Epidermal melanocyte (primary cell): ENCODE measurements around the gene ASNS.

Experiments
- DNase-seq: peaks from one replicate; pipeline ENCODE4 v3.0.0; 2011; ENCODE audit warnings: low spot score; ENCODE audit not compliant: insufficient read length

Gene ASNS

DNA sequence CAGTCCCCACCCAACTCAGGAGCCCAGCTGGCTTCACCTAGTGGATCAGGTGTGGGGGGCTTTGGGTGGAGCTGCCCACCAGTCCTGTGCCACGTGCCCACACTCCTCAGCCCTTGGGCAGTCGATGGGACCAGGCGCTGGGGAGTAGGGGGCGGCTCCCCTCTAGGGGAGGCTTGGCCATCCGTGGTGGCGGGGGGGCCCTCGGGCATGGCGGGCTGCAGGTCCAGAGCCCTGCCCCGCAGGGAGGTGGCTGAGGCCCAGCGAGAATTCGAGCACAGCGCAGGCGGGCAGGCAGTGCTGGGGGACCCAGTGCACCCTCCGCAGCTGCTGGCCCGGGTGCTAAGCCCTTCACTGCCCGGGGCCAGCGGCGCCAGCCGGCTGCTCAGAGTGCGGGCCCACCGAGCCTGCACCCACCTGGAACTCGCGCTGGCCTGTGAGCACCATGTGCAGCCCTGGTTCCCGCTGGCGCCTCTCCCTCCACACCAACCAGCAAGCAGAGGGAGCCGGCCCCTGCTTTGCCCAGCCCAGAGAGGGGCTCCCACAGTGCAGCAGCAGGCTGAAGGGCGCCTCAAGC, 29.3 kb downstream of the ASNS start:
- no peak for DNase-seq

GRCh38 chr7:97842006-97842405, 30.2 kb downstream of the ASNS start:
- no peak for DNase-seq

GRCh38 chr7:97835296-97836138, 36.7 kb downstream of the ASNS start:
- peak; percentile 30 for DNase-seq

DNA sequence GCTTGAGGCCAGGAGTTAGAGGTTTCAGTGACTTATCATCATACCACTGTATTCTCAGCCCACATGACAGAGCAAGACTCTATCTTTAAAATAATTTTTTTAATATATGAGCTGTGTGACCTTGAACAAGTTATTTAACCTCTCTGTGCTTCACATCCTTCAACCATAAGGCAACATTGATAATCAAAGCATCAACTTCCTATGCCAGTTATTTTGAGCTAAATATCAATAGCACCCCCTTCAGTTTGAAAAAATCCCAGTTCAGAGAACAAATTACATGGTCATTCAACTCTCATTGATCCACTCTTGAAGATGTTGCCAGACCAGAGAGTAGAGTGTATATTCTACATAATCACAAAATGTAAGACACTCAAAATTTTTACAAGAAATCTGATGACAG, 53.0 kb downstream of the ASNS start:
- no peak for DNase-seq

GRCh38 chr7:97818066-97818663, 54.0 kb downstream of the ASNS start:
- DNase-seq: no peak
